C4-2B (cell line): Measurements from ENCODE around the gene CAMTA1.

Experiments
- CTCF ChIP-seq: fragments of 450-650 bp; conservative IDR thresholded peaks from 2 replicates; pipeline ENCODE4 v1.5.1; 2017; ENCODE audit warnings: mild to moderate bottlenecking
- ZFX ChIP-seq: fragments of 450-650 bp; IDR thresholded peaks from 2 replicates; pipeline ENCODE4 v1.6.1; 2017

GRCh38 chr1:7698641-7699040 lies 913.4 kb downstream of the CAMTA1 start:
- no peak for TF ChIP-seq CTCF
- no peak for TF ChIP-seq ZFX
